Measurements from ENCODE around the gene APBA1. TPM values are rescaled to one million over a fixed set of nuclear protein-coding genes. Genes with fewer than 3 reads are reported as not detected.

The APBA1 gene
- polyA plus RNA-seq, 1 donor (not counting 4 experiments of a cell fraction or from before 2014, with no cell fraction given) = 0.66 TPM

- TF ChIP-seq EZH2 (IDR thresholded peaks at IDR 0.05; ENCODE audit: low read length) = no peak
- TF ChIP-seq, protein P1, sequence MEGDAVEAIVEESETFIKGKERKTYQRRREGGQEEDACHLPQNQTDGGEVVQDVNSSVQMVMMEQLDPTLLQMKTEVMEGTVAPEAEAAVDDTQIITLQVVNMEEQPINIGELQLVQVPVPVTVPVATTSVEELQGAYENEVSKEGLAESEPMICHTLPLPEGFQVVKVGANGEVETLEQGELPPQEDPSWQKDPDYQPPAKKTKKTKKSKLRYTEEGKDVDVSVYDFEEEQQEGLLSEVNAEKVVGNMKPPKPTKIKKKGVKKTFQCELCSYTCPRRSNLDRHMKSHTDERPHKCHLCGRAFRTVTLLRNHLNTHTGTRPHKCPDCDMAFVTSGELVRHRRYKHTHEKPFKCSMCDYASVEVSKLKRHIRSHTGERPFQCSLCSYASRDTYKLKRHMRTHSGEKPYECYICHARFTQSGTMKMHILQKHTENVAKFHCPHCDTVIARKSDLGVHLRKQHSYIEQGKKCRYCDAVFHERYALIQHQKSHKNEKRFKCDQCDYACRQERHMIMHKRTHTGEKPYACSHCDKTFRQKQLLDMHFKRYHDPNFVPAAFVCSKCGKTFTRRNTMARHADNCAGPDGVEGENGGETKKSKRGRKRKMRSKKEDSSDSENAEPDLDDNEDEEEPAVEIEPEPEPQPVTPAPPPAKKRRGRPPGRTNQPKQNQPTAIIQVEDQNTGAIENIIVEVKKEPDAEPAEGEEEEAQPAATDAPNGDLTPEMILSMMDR (optimal IDR thresholded peaks at IDR 0.05 in 1 of 3, IDR thresholded peaks at IDR 0.05 in 1 of 3, conservative IDR thresholded peaks at IDR 0.05 in 1 of 3; ENCODE audit: extremely low read depth in 1 of 3, insufficient read depth in 2 of 3, low read length in 3 of 3) = no peak
- H3K9me1 ChIP-seq (ENCODE audit: control insufficient read depth, extremely low read depth, insufficient read depth, low read length) = no peaks in the 10 kb centered on the region
- no peak overlapping the region for H3K9ac ChIP-seq (ENCODE audit: control insufficient read depth, extremely low read depth, insufficient read depth, low read length)
- FAIRE-seq = no peak
- dilution Hi-C loops (cut with MboI; ENCODE audit: extremely low pct_ligation_motif_present, low sequenced_read_pairs) = no loop called here
- H3K9me3 ChIP-seq (ENCODE audit: control insufficient read depth, low read depth, low read length) = no peaks in the 10 kb centered on the region
- H3K4me1 ChIP-seq (ENCODE audit: control insufficient read depth, extremely low read depth, insufficient read depth, low read length) = peaks cover 7% of the 10 kb centered on the region
- H2AFZ ChIP-seq (ENCODE audit: control insufficient read depth, low read length) = no peak overlapping the region
- no peak for DNase-seq (ENCODE audit: low read depth, low spot score)
- H3K79me2 ChIP-seq (ENCODE audit: control insufficient read depth, insufficient read depth, low read length) = no peaks in the 10 kb centered on the region
- no peaks in the 10 kb centered on the region for H3K27me3 ChIP-seq (ENCODE audit: control insufficient read depth, extremely low read depth, insufficient read depth, low read length)
- no peak overlapping the region for H3K4me2 ChIP-seq (ENCODE audit: control insufficient read depth, extremely low read depth, insufficient read depth, low read depth, low read length)
- no peak overlapping the region for H3K4me3 ChIP-seq (ENCODE audit: control insufficient read depth in 2 of 3, extremely low read depth in 1 of 3, insufficient read depth in 2 of 3, low read depth in 1 of 3, low read length in 3 of 3)
- no peaks in the 10 kb centered on the region for H4K20me1 ChIP-seq (ENCODE audit: control insufficient read depth, extremely low read depth, insufficient read depth, low read length)
- no peak overlapping the region for H3K27ac ChIP-seq (ENCODE audit: control insufficient read depth, insufficient read depth, low read length)
- H3K36me3 ChIP-seq (ENCODE audit: control insufficient read depth in 2 of 2, extremely low read depth in 1 of 2, insufficient read depth in 2 of 2, low read length in 2 of 2) = no peaks in the 10 kb centered on the region
Measured at GRCh38 chr9:69502671-69503301, 169.4 kb downstream of the APBA1 start.

- no peaks in the 10 kb centered on the region for H3K79me2 ChIP-seq (ENCODE audit: control insufficient read depth, insufficient read depth, low read length)
- no peak overlapping the region for H3K4me2 ChIP-seq (ENCODE audit: control insufficient read depth, extremely low read depth, insufficient read depth, low read depth, low read length)
- dilution Hi-C loops (cut with MboI; ENCODE audit: extremely low pct_ligation_motif_present, low sequenced_read_pairs) = no loop called here
- no peaks in the 10 kb centered on the region for H3K9me3 ChIP-seq (ENCODE audit: control insufficient read depth, low read depth, low read length)
- H3K36me3 ChIP-seq (ENCODE audit: control insufficient read depth in 2 of 2, extremely low read depth in 1 of 2, insufficient read depth in 2 of 2, low read length in 2 of 2) = no peaks in the 10 kb centered on the region
- H3K27me3 ChIP-seq (ENCODE audit: control insufficient read depth, extremely low read depth, insufficient read depth, low read length) = no peaks in the 10 kb centered on the region
- no peaks in the 10 kb centered on the region for H3K9me1 ChIP-seq (ENCODE audit: control insufficient read depth, extremely low read depth, insufficient read depth, low read length)
- H2AFZ ChIP-seq (ENCODE audit: control insufficient read depth, low read length) = no peak overlapping the region
- H3K4me1 ChIP-seq (ENCODE audit: control insufficient read depth, extremely low read depth, insufficient read depth, low read length) = peaks cover 7% of the 10 kb centered on the region
- FAIRE-seq (no peak), DNase-seq (ENCODE audit: low read depth, low spot score) (no peak)
- no peak overlapping the region for H3K27ac ChIP-seq (ENCODE audit: control insufficient read depth, insufficient read depth, low read length)
- no peak overlapping the region for H3K4me3 ChIP-seq (ENCODE audit: control insufficient read depth in 2 of 3, extremely low read depth in 1 of 3, insufficient read depth in 2 of 3, low read depth in 1 of 3, low read length in 3 of 3)
- TF ChIP-seq, protein P1 (optimal IDR thresholded peaks at IDR 0.05 in 1 of 3, IDR thresholded peaks at IDR 0.05 in 1 of 3, conservative IDR thresholded peaks at IDR 0.05 in 1 of 3; ENCODE audit: extremely low read depth in 1 of 3, insufficient read depth in 2 of 3, low read length in 3 of 3) = no peak
- no peak for TF ChIP-seq EZH2 (IDR thresholded peaks at IDR 0.05; ENCODE audit: low read length)
- H4K20me1 ChIP-seq (ENCODE audit: control insufficient read depth, extremely low read depth, insufficient read depth, low read length) = no peaks in the 10 kb centered on the region
- H3K9ac ChIP-seq (ENCODE audit: control insufficient read depth, extremely low read depth, insufficient read depth, low read length) = no peak overlapping the region
Measured at GRCh38 chr9:69500896-69501295, 171.3 kb downstream of the APBA1 start.

All from keratinocyte (primary cell).